Panc1 (cell line): ENCODE data around the gene ZNF497. TPM values are rescaled to one million over a fixed set of nuclear protein-coding genes. Genes with fewer than 3 reads are reported as not detected.

Source experiments
- ATAC-seq: fragments of 200-7000 bp; cut with Tn5 transposase; 2 replicates; pipeline ENCODE4 v1.9.1; 2020; ENCODE audit warnings: mild to moderate bottlenecking, moderate library complexity
- BruUV-seq: library from RNA; stranded (reverse); fragments of 400-500 nt; replicated peaks from 2 replicates; lab custom pipeline; 2021; lab: Mats Ljungman, UMichigan
- CTCF ChIA-PET: fragments of 300-600 bp; sonication (Branson Sonifier 250); formaldehyde crosslinking; loops from one replicate; lab custom pipeline; 2022; ENCODE audit warnings: antibody characterized with exemption; lab: Charles Lee
- POLR2A ChIA-PET: fragments of 300-600 bp; sonication (Branson Sonifier 250); formaldehyde crosslinking; loops from one replicate; lab custom pipeline; 2022; ENCODE audit warnings: antibody characterized with exemption; lab: Charles Lee
- DNase-seq: peaks from one replicate; pipeline ENCODE4 v3.0.0-alpha.2; 2010; ENCODE audit warnings: low read depth, low spot score
- H3K27ac ChIP-seq: 2 replicates; pipeline ENCODE4 v1.5.1; 2011; ENCODE audit warnings: mild to moderate bottlenecking, low read length, inconsistent platforms
- H3K27me3 ChIP-seq: fragments of 200-500 bp; sonication (Bioruptor generic); 2 replicates; pipeline ENCODE4 v1.6.0; 2014; ENCODE audit warnings: low read length, inconsistent platforms; ENCODE audit not compliant: control insufficient read depth, insufficient read depth
- H3K36me3 ChIP-seq: fragments of 200-500 bp; sonication (Bioruptor generic); 2 replicates; pipeline ENCODE4 v1.5.1; 2014; ENCODE audit warnings: inconsistent platforms, mild to moderate bottlenecking, low read length, moderate library complexity; ENCODE audit not compliant: control insufficient read depth, insufficient read depth
- H3K4me1 ChIP-seq: 2 replicates; pipeline ENCODE4 v1.5.1; 2011; ENCODE audit warnings: inconsistent platforms, mild to moderate bottlenecking, low read length, moderate library complexity; ENCODE audit not compliant: control insufficient read depth, insufficient read depth
- H3K4me3 ChIP-seq, 2 experiments: 2 replicates each; pipeline ENCODE4 v1.5.1; 2011 to 2012; ENCODE audit warnings: low read depth in 2 of 2, low read length in 2 of 2, mild to moderate bottlenecking in 2 of 2, inconsistent platforms in 1 of 2, moderate library complexity in 1 of 2
- H3K9me3 ChIP-seq: fragments of 200-500 bp; sonication (Bioruptor generic); 2 replicates; pipeline ENCODE4 v1.5.1; 2014; ENCODE audit warnings: low read depth, mild to moderate bottlenecking, inconsistent platforms, low read length, moderate library complexity; ENCODE audit not compliant: control insufficient read depth, insufficient read depth
- POLR2AphosphoS5 ChIP-seq: IDR thresholded peaks from 2 replicates; pipeline ENCODE4 v1.6.1; 2012; ENCODE audit warnings: mild to moderate bottlenecking, low read depth, low read length, moderate library complexity
- REST ChIP-seq, 2 experiments: IDR thresholded peaks; 2 replicates each; pipeline ENCODE4 v1.6.1; 2011 to 2012; ENCODE audit warnings: low read depth in 2 of 2, control low read depth in 1 of 2, low read length in 1 of 2, mild to moderate bottlenecking in 1 of 2, moderate library complexity in 1 of 2; ENCODE audit not compliant: insufficient read depth in 1 of 2
- SIN3A ChIP-seq: IDR thresholded peaks from 2 replicates; pipeline ENCODE4 v1.6.1; 2012; ENCODE audit warnings: low read depth, mild to moderate bottlenecking, low read length, moderate library complexity, borderline replicate concordance; ENCODE audit not compliant: insufficient read depth
- TCF7L2 ChIP-seq: IDR thresholded peaks from 2 replicates; pipeline ENCODE4 v1.6.1; 2011; ENCODE audit warnings: mild to moderate bottlenecking, low read depth, low read length, inconsistent platforms
- in situ Hi-C: cut with HindIII; loops from 2 replicates; pipeline ENCODE4 v1.10.0; 2016; ENCODE audit warnings: low sequenced_read_pairs, low pct_unique_long_range_greater_than_20kb
- intact Hi-C: fragments of 100-400 bp; cut with micrococcal nuclease; formaldehyde crosslinking; loops from one replicate; pipeline ENCODE4 v1.10.0; 2022; ENCODE audit not compliant: unreplicated experiment
- total RNA-seq: library from RNA; stranded (reverse); gene quantifications from one replicate; pipeline ENCODE4 v1.2.1, GENCODE V29; 2021; ENCODE audit not compliant: unreplicated experiment
- TF ChIP-seq, protein P1 (sequence below): fragments of 450-650 bp; IDR thresholded peaks from 2 replicates; pipeline ENCODE4 v1.5.1; 2017; ENCODE audit warnings: mild to moderate bottlenecking

The ZNF497 gene
- total RNA-seq, 1 experiment from 2014 or later = 1.9 TPM

- Histone ChIP-seq H3K27ac (peak overlapping the region; percentile 91), H3K27me3 (no peaks in the 10 kb centered on the region), H3K36me3 (peaks cover 35% of the 10 kb centered on the region), H3K9me3 (0 out of 2 replicates have a peak, but pooled peaks cover 6% of the 10 kb centered on the region), H3K4me1 (peaks cover 14% of the 10 kb centered on the region), H3K4me3 (peak overlapping the region; percentile 89 to 95)
- in situ Hi-C loops (no loop called here), intact Hi-C loops (no loop called here)
- POLR2A ChIA-PET = interaction anchor here (0.6 kb wide), 1 partner anchor 65 kb away, joined by 6 read pairs; no protein-coding TSS in a partner anchor
- ATAC-seq = no peak
- no TSS peak for BruUV-seq
- DNase-seq = no peak
- CTCF ChIA-PET = interaction anchor here (0.8 kb wide), 1 partner anchor 29 kb away, joined by 3 read pairs; no protein-coding TSS in a partner anchor
- TF ChIP-seq, protein P1, sequence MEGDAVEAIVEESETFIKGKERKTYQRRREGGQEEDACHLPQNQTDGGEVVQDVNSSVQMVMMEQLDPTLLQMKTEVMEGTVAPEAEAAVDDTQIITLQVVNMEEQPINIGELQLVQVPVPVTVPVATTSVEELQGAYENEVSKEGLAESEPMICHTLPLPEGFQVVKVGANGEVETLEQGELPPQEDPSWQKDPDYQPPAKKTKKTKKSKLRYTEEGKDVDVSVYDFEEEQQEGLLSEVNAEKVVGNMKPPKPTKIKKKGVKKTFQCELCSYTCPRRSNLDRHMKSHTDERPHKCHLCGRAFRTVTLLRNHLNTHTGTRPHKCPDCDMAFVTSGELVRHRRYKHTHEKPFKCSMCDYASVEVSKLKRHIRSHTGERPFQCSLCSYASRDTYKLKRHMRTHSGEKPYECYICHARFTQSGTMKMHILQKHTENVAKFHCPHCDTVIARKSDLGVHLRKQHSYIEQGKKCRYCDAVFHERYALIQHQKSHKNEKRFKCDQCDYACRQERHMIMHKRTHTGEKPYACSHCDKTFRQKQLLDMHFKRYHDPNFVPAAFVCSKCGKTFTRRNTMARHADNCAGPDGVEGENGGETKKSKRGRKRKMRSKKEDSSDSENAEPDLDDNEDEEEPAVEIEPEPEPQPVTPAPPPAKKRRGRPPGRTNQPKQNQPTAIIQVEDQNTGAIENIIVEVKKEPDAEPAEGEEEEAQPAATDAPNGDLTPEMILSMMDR = no peak
- no peak for TF ChIP-seq REST (IDR thresholded peaks at IDR 0.05; ENCODE audit: insufficient read depth in 1 of 2, low read depth in 2 of 2, low read length in 1 of 2)
- TF ChIP-seq TCF7L2 = no peak
- TF ChIP-seq POLR2AphosphoS5 = no peak
- no peak for TF ChIP-seq SIN3A
Measured at GRCh38 chr19:58305932-58306323, 56.6 kb downstream of the ZNF497 start.

- Histone ChIP-seq H3K9me3 (0 out of 2 replicates have a peak, but pooled peaks cover 6% of the 10 kb centered on the region), H3K4me1 (peaks cover 14% of the 10 kb centered on the region), H3K27ac (peak within 1 kb of the TSS; percentile 91), H3K4me3 (peak within 1 kb of the TSS; percentile 89 to 95), H3K36me3 (peaks cover 35% of the 10 kb centered on the region), H3K27me3 (no peaks in the 10 kb centered on the region)
- ATAC-seq = peak; percentile 99
- intact Hi-C loops = no loop called here
- in situ Hi-C loops = no loop called here
- no TSS peak for BruUV-seq
- TF ChIP-seq TCF7L2 = peak; percentile 89
- peak; percentile 97 for TF ChIP-seq POLR2AphosphoS5
- TF ChIP-seq SIN3A = peak; percentile 85
- TF ChIP-seq, protein P1 = no peak
- TF ChIP-seq REST (IDR thresholded peaks at IDR 0.05; ENCODE audit: insufficient read depth in 1 of 2, low read depth in 2 of 2, low read length in 1 of 2) = peak in 1 of 2 experiments; percentile 75; a peak in 1 of 4 replicates
- ChIA-PET CTCF (no interaction called here), POLR2A (no interaction called here)
- peak; percentile 91 for DNase-seq
Measured at GRCh38 chr19:58305065-58305931, 57.3 kb downstream of the ZNF497 start, which contains the start of gene ERVK3-1. ERVK3-1 (plus strand) TSS chr19:58305377; CDS start chr19:58312169, 6,792 bp downstream.
